ENCODE measurements around the gene RASGRF2.

DNA sequence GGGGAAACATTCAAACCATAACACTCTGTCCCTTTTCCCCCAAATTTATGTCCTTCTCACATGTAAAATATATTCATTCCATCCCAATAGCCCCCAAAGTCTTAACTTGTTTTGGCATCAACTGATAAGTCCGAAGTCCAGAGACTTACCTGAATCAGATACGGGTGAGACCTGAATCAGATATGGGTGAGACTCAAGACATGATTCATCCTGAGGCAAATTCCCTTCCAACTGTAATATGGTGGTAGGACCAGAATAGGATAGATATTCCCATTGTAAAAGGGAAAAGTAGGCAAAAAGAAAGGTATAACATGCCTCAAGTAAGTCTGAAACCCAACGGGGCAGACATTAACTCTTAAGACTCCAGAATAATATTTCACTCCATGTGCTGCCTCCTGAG, 157.4 kb downstream of the RASGRF2 start:
- TF ChIP-seq NFIC (IDR thresholded peaks at IDR 0.05) (no peak), TAF1 (IDR thresholded peaks at IDR 0.05; ENCODE audit: low read depth) (no peak), EGR1 (IDR thresholded peaks at IDR 0.05) (no peak), TCF12 (IDR thresholded peaks at IDR 0.05; ENCODE audit: low read depth) (no peak), CREB1 (IDR thresholded peaks at IDR 0.05; ENCODE audit: low read depth) (no peak), EP300 (IDR thresholded peaks at IDR 0.05; ENCODE audit: borderline replicate concordance) (no peak), FOXM1 (IDR thresholded peaks at IDR 0.05; ENCODE audit: borderline replicate concordance, low read depth) (no peak), YY1 (IDR thresholded peaks at IDR 0.05; ENCODE audit: low read depth) (no peak), CEBPB (IDR thresholded peaks at IDR 0.05) (no peak), RAD21 (IDR thresholded peaks at IDR 0.05; ENCODE audit: low read depth) (no peak), ZBTB7A (IDR thresholded peaks at IDR 0.05; ENCODE audit: low read depth) (no peak), TEAD4 (IDR thresholded peaks at IDR 0.05) (no peak)
- TF ChIP-seq, protein P1, sequence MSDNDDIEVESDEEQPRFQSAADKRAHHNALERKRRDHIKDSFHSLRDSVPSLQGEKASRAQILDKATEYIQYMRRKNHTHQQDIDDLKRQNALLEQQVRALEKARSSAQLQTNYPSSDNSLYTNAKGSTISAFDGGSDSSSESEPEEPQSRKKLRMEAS (IDR thresholded peaks at IDR 0.05): no peak
- TF ChIP-seq, protein P2, sequence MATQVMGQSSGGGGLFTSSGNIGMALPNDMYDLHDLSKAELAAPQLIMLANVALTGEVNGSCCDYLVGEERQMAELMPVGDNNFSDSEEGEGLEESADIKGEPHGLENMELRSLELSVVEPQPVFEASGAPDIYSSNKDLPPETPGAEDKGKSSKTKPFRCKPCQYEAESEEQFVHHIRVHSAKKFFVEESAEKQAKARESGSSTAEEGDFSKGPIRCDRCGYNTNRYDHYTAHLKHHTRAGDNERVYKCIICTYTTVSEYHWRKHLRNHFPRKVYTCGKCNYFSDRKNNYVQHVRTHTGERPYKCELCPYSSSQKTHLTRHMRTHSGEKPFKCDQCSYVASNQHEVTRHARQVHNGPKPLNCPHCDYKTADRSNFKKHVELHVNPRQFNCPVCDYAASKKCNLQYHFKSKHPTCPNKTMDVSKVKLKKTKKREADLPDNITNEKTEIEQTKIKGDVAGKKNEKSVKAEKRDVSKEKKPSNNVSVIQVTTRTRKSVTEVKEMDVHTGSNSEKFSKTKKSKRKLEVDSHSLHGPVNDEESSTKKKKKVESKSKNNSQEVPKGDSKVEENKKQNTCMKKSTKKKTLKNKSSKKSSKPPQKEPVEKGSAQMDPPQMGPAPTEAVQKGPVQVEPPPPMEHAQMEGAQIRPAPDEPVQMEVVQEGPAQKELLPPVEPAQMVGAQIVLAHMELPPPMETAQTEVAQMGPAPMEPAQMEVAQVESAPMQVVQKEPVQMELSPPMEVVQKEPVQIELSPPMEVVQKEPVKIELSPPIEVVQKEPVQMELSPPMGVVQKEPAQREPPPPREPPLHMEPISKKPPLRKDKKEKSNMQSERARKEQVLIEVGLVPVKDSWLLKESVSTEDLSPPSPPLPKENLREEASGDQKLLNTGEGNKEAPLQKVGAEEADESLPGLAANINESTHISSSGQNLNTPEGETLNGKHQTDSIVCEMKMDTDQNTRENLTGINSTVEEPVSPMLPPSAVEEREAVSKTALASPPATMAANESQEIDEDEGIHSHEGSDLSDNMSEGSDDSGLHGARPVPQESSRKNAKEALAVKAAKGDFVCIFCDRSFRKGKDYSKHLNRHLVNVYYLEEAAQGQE (IDR thresholded peaks at IDR 0.05; ENCODE audit: low read depth): no peak

Measured in Ishikawa (cell line).